IPS DF 6.9 (cell line): ENCODE results near the gene UGP2.

Source experiments
- DNase-seq: peaks from one replicate; pipeline ENCODE4 v3.0.0-alpha.2; 2013; ENCODE audit warnings: low read depth, low spot score
- H3K27ac ChIP-seq: one replicate; pipeline ENCODE4 v1.5.1; 2013; ENCODE audit warnings: low read length, control low read depth
- H3K27me3 ChIP-seq: 2 replicates; pipeline ENCODE4 v1.6.1; 2013; ENCODE audit warnings: mild to moderate bottlenecking, low read length; ENCODE audit not compliant: control insufficient read depth, insufficient read depth
- H3K36me3 ChIP-seq: 2 replicates; pipeline ENCODE4 v1.6.1; 2013; ENCODE audit warnings: low read length; ENCODE audit not compliant: control insufficient read depth, insufficient read depth
- H3K4me1 ChIP-seq: 2 replicates; pipeline ENCODE4 v1.6.1; 2013; ENCODE audit warnings: low read length; ENCODE audit not compliant: control insufficient read depth, insufficient read depth
- H3K4me3 ChIP-seq: 2 replicates; pipeline ENCODE4 v1.5.1; 2013; ENCODE audit warnings: mild to moderate bottlenecking, low read length
- H3K9me3 ChIP-seq: 2 replicates; pipeline ENCODE4 v1.6.1; 2013; ENCODE audit warnings: low read length, inconsistent platforms; ENCODE audit not compliant: control insufficient read depth, insufficient read depth
- WGBS: extraction: QIAGEN DNeasy Blood & Tissue Kit; methylation state at CpG from one replicate; pipeline ENCODE4 v1.1.7; 2013; ENCODE audit warnings: mixed read lengths, missing lambda C conversion rate; ENCODE audit not compliant: insufficient read length, insufficient coverage; 5-methylcytosine and 5-hydroxymethylcytosine counted together

Gene UGP2

DNA sequence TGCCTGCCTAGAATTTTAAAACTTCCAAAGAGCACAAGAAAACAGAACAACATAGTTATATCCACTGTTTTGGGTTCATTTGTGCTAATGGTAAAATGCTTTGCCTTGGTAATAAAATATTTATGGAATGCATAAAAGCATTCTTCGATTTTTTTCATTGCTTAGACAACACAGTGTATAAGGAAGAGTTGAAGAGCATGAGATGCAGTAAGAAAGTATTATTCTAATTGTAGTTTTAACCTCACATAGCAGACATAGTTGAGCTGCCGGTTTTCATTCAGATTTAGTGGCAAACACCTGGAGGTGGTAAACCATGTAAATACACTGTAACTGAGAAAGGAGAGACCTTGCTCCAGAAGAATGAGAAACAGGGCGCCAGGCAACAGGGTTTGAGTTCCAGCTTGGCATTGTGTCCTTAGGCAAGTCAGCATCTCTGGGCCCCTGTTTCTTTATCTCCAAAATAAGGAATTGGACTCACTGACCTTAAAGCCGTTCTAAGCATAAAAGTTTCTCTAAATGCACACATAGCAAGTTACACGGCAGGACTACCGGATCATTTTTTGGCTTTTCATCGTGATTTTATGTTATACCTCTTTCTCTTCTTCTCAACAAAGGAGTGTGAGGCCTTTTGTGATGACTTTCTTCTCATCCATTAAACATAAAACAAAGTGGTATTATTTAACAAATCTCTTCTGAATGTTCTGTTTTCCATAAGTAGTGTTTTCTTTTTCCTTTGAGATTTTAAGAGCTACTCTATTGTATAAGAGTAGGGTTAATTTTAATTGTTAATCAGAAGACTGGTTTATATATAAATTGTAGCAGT is 7.9 kb downstream of the UGP2 start:
- Histone ChIP-seq H3K27ac (peak overlapping the region; percentile 93), H3K4me3 (no peak overlapping the region), H3K4me1 (peaks cover 9% of the 10 kb centered on the region; the same call in 1 of the 2 replicates), H3K27me3 (no peaks in the 10 kb centered on the region), H3K36me3 (no peaks in the 10 kb centered on the region), H3K9me3 (no peaks in the 10 kb centered on the region)
- no peak for DNase-seq
- WGBS, result no CpG with 5 or more reads among the region's 7 CpGs

DNA sequence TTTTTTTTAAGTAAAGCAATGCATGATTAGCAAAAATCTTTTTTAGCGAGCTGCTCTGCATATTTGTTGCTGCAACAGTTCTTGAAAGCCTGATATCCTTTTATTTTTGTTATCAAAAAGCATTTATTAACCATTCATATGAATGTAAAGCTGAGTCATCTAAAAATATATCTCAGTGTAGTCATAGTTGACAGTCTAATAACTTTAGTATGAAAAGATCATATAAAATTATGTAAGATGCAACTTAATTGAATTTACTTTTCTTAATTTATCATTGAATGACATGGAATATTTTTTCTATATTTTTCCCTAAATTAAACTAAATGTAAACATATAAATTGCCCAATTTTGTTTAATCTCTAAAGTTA is 8.5 kb downstream of the UGP2 start:
- H3K4me3 ChIP-seq, result no peak overlapping the region
- no peaks in the 10 kb centered on the region for H3K27me3 ChIP-seq
- DNase-seq, result no peak
- no peaks in the 10 kb centered on the region for H3K9me3 ChIP-seq
- no peak overlapping the region for H3K27ac ChIP-seq
- no CpG with 5 or more reads among the region's 1 CpG for WGBS
- no peaks in the 10 kb centered on the region for H3K36me3 ChIP-seq
- peaks cover 9% of the 10 kb centered on the region; the same call in 1 of the 2 replicates for H3K4me1 ChIP-seq

DNA sequence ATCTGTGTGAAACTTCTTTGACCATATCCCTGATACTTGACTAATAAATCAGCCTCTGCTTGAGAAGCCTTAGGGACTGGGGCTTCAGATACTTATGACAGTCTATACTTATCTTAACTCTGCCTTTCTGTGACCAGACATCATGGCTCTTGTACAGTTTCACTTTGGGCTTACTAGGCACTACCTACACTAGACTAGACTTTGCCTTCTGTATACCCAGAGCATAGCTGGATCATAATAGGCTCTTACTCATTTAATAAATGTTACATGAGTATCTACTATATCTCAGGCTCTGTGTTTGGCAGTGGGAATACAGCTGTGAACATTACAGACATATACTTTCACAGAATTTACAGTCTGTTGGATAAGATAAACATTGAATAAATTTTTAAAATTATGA is 9.0 kb downstream of the UGP2 start:
- H3K9me3 ChIP-seq, result no peaks in the 10 kb centered on the region
- no peaks in the 10 kb centered on the region for H3K36me3 ChIP-seq
- H3K27ac ChIP-seq, result no peak overlapping the region
- peaks cover 9% of the 10 kb centered on the region; the same call in 1 of the 2 replicates for H3K4me1 ChIP-seq
- H3K4me3 ChIP-seq, result no peak overlapping the region
- H3K27me3 ChIP-seq, result no peaks in the 10 kb centered on the region
- no peak for DNase-seq

DNA sequence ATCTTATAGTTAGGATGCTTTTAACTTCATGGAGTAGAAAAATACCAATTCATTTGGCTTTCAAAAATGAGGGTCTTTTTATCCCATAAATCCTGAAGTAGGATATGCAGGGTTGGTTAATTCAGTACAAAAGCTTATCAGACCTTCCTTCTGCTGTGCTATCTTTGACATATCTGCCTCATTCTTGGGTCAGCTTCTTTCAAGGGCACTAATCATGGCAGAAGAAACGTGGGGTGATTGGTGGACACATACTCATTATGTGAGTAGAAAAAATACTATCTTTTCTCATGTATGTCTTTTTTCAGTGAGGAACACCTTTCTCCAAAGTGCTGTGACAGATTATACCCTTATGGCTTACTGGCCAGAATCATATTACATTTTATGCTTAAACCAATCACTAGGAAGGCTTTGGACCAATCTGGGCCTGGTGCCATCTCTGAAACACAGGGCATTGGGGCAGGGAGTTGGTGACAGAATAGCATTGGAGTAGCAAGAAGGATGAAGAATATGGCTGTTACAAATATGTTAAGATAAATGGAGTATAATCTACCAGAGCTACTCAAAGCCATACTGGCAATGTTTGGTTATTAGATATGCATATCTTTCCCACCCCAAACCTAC is 10.1 kb downstream of the UGP2 start:
- Histone ChIP-seq H3K27me3 (no peaks in the 10 kb centered on the region), H3K36me3 (no peaks in the 10 kb centered on the region; the same call in 1 of the 2 replicates), H3K4me1 (peaks cover 9% of the 10 kb centered on the region; the same call in 1 of the 2 replicates), H3K27ac (no peak overlapping the region), H3K9me3 (no peaks in the 10 kb centered on the region), H3K4me3 (no peak overlapping the region)
- DNase-seq, result no peak
- WGBS, result no CpG with 5 or more reads among the region's 1 CpG

DNA sequence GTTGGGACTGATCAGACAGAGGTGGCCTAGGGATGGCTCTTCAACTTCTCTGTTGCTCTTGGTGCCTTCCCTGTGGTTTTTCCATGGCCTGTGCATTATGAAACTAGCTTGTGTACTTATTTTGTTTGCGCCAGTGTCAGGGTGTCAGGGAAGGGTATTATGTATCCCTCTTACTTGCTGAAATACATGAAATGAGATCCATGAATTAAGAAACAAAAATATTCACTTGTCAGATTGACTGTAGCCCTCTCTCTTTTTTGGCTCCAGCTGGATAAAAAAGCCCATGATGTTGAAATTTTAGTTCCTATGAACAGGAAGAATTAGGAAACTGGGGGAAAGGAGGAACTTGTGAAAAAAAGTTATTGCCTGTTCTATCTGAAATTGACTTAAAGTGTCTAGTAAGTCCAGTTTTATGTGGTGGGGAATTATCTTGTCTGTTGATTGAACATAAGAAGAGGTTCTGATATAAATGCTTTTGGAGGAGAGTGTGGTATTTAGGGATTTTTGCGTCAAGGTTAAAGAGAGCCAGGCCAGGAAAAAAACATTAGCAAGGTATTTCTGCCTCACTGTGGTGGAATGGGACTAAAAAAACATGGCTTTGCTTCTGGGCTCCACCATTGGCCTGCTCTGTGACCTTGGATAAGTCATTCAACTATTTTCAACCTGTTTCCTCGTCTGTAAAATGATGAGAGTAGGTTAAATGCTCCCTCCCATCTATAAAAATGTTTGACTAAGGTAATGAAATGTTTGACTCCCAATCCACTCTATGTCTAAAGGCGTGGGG is 12.0 kb downstream of the UGP2 start:
- H3K27me3 ChIP-seq, result no peaks in the 10 kb centered on the region
- 100% methylated on average over 1 of the region's 4 CpGs for WGBS
- H3K36me3 ChIP-seq, result peaks cover 5% of the 10 kb centered on the region; the same call in 1 of the 2 replicates
- H3K27ac ChIP-seq, result no peak overlapping the region
- H3K9me3 ChIP-seq, result no peaks in the 10 kb centered on the region
- no peak overlapping the region for H3K4me3 ChIP-seq
- no peak for DNase-seq
- H3K4me1 ChIP-seq, result peaks cover 9% of the 10 kb centered on the region; the same call in 1 of the 2 replicates

DNA sequence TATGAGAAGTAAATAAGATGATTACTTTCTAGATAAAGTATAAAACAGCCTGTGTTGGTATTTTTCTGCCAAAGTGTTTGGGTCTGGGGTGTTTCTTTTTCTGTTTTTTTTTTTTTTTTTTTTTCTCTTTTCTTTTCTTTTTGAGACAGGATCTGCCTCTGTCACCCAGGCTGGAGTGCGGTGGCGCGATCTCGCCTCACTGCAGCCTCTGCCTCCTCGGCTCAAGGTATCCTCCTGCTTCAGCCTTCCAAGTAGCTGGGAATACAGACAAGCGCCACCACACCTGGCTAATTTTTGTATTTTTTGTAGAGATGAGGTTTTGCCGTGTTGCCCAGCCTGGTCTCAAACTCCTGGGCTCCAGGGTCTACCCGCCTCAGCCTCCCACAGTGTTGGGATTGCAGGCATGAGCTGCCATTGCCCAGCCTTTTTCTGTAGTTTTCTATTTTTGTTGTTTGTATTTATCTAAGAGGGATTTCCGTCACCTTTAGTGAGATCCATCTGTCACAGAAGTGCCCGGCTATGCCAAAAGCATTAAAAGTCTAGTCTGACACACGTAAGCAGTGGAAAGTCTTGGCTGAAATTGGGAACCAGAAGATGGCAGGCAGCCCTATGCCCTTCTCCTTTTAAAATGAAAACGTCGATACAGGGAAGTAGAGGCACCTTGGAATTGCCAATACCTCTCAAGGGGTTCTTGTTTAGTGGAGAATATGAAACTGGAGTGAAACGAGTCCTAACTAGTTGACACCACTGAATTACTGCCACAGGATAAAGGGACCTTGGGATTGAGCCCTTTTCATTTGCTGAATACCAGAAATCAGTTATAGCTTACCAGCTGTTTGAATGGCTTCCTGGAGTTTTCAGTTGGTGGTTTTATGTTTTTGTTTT is 14.0 kb downstream of the UGP2 start:
- no CpG with 5 or more reads among the region's 14 CpGs for WGBS
- no peak for DNase-seq
- Histone ChIP-seq H3K9me3 (no peaks in the 10 kb centered on the region), H3K4me1 (peaks cover 9% of the 10 kb centered on the region; the same call in 1 of the 2 replicates), H3K27ac (no peak overlapping the region), H3K27me3 (no peaks in the 10 kb centered on the region), H3K4me3 (no peak overlapping the region), H3K36me3 (peaks cover 10% of the 10 kb centered on the region; the same call in 1 of the 2 replicates)

DNA sequence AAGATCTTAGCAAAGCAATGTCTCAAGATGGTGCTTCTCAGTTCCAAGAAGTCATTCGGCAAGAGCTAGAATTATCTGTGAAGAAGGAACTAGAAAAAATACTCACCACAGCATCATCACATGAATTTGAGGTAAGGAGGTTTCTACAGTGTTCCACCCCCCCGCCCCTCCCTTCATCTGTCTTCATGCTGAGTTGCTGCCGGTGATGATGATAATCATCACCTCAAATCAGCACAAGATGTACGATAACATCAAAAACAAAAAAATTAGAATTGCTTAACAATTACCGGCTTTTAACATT is 14.6 kb downstream of the UGP2 start:
- Histone ChIP-seq H3K36me3 (peaks cover 10% of the 10 kb centered on the region; the same call in 1 of the 2 replicates), H3K4me1 (peaks cover 9% of the 10 kb centered on the region; the same call in 1 of the 2 replicates), H3K4me3 (no peak overlapping the region), H3K9me3 (no peaks in the 10 kb centered on the region), H3K27ac (no peak overlapping the region), H3K27me3 (no peaks in the 10 kb centered on the region)
- DNase-seq, result no peak
- no CpG with 5 or more reads among the region's 5 CpGs for WGBS

DNA sequence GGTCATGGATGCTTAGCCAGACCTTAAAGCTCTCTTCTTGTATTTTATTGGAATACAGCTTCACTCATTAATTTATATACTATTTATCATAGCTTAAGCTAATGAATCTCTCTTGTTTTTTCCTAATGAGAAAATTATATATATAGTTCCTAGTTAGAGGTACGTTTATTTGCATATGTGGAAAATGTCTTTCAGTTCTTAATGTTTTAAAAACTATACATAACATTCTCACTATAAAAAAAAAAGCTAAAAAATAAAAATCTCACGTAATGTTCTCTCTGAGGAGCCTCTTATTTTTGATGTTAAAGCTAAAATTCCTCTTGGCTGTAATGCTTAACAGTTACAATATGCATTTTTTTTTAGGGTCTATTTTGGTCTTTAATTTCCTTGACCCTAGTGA is 16.6 kb downstream of the UGP2 start:
- H3K9me3 ChIP-seq, result no peaks in the 10 kb centered on the region
- H3K27ac ChIP-seq, result no peak overlapping the region
- DNase-seq, result no peak
- peaks cover 2% of the 10 kb centered on the region; the same call in 1 of the 2 replicates for H3K4me1 ChIP-seq
- no CpG with 5 or more reads among the region's 2 CpGs for WGBS
- H3K4me3 ChIP-seq, result no peak overlapping the region
- no peaks in the 10 kb centered on the region for H3K27me3 ChIP-seq
- peaks cover 10% of the 10 kb centered on the region; the same call in 1 of the 2 replicates for H3K36me3 ChIP-seq

DNA sequence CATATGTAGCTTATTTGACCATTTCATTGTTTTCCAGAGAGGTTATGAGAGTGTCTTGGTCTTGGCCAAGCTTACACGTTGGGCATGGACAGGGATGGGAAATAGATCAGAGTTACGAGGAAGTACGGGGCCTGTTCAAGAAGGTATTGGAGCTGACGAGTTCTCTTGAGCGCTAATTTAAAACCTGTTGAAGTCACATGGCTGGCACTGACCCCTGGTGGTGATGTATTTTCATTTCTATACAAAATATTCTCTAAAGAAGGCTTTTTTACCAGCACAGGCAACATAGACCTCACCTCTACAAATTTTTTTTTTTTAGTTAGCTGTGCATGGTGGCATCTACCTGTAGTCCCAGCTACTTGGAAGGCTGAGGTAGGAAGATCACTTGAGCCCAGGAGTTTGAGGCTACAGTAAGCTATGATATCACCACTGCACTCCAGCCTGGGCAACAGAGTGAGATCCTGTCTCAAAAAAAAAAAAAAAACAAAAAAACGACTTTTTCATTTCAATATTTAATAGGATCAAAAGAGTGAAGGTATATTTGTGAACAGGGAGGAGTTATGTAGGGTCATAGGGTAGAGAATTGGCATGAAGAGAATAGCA is 19.6 kb downstream of the UGP2 start:
- WGBS, result no CpG with 5 or more reads among the region's 6 CpGs
- Histone ChIP-seq H3K27ac (no peak overlapping the region), H3K36me3 (peaks cover 16% of the 10 kb centered on the region; the same call in 1 of the 2 replicates), H3K27me3 (no peaks in the 10 kb centered on the region), H3K4me3 (no peak overlapping the region), H3K4me1 (no peaks in the 10 kb centered on the region), H3K9me3 (no peaks in the 10 kb centered on the region)
- no peak for DNase-seq
